Activated naive CD4-positive, alpha-beta T cell treated with anti-CD3 and anti-CD28 coated beads, Interleukin-2, amount 50 U/mL, for 72 hours (primary cell): Measurements from ENCODE around the gene GPNMB. TPM values are rescaled to one million over a fixed set of nuclear protein-coding genes. Genes with fewer than 3 reads are reported as not detected.

Source experiments
- ATAC-seq, 2 donors: fragments of 150-1000 bp; cut with Tn5 transposase; 2 replicates each; pipeline ENCODE4 v1.10.0; 2021; ENCODE audit warnings: mild to moderate bottlenecking in 2 of 2, moderate library complexity in 2 of 2
- DNase-seq, 2 donors: peaks; one replicate each; pipeline ENCODE4 v3.0.0; 2021 to 2022; ENCODE audit warnings: low spot score in 2 of 2
- H3K27ac Mint-ChIP-seq, 2 donors: one replicate each; pipeline ENCODE4 v1.8.0; 2022; ENCODE audit warnings: mild to moderate bottlenecking in 2 of 2, mixed read lengths in 2 of 2
- H3K36me3 Mint-ChIP-seq, 2 donors: one replicate each; pipeline ENCODE4 v1.8.0; 2022; ENCODE audit warnings: mixed read lengths in 2 of 2
- H3K9me3 Mint-ChIP-seq, 2 donors: one replicate each; pipeline ENCODE4 v1.8.0; 2022; ENCODE audit warnings: mixed read lengths in 2 of 2
- total RNA-seq, 2 donors: library from RNA; stranded (reverse); gene quantifications; one replicate each; pipeline ENCODE4 v1.2.3, GENCODE V29; 2022

The GPNMB gene
- total RNA-seq, 2 donors from 2014 or later, result 1.8 to 2.4 TPM

DNA sequence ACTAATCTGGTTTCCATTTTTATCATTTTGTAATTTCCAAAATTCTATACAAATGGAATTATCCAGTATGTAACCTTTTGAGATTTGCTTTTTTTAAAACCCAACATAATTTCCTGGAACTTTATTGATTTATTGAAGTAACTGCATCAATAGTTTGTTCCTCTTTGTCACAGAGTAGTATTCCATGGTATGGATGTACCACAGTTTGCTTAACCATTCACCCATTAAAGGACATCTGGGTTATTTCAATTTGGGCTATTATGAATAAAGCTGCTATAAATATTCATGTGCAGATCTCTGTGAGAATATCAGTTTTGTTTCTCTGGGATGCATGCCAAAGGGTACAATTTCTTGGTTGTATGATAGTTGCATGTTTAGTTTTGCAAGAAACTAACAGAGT lies 2.9 kb downstream of the GPNMB start:
- DNase-seq (no peak), ATAC-seq (no peak)
- peaks cover 5 to 19% of the 10 kb centered on the region in 2 donors for H3K36me3 Mint-ChIP-seq
- H3K9me3 Mint-ChIP-seq, result peaks cover 7 to 8% of the 10 kb centered on the region in 2 donors
- H3K27ac Mint-ChIP-seq, result no peak overlapping the region

DNA sequence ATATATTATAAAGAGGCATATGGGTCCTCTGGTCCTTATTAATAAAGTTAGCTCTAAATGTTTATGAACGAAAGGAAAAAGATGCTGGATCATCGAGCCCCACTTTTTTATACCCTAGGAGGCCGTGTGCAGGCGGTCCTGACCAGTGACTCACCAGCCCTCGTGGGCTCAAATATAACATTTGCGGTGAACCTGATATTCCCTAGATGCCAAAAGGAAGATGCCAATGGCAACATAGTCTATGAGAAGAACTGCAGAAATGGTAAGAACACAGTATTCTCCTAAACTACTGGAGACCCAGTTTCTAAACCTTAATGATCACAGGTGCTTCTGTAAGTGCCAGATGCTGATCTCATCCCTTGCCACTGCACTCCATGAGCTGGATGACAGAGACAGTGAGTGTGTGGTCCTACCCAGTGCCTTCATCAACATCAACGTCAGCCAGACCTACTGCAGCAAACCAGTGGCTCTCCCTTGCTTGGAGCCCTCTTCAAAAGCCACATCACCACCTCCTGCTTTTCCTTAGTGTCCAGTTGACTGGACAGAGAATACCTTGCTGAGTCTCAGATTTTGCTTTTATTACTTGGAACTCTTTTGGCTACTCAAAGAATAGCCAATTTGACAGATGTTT lies 7.6 kb downstream of the GPNMB start:
- Mint-ChIP-seq H3K36me3 (peaks cover 5 to 19% of the 10 kb centered on the region in 2 donors), H3K27ac (no peak overlapping the region), H3K9me3 (peaks cover 7 to 8% of the 10 kb centered on the region in 2 donors)
- no peak for ATAC-seq
- no peak for DNase-seq

DNA sequence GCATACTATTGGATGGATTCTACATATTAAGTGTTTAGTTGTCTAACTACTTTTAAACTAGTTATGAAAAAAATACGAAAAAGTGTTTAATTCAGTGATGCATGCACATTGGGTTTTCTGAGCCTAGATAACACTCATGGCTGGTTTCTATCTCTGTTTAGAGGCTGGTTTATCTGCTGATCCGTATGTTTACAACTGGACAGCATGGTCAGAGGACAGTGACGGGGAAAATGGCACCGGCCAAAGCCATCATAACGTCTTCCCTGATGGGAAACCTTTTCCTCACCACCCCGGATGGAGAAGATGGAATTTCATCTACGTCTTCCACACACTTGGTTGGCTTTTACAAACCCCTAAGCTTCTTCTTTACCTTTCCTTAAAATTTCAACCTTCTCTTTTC lies 10.2 kb downstream of the GPNMB start:
- DNase-seq (no peak), ATAC-seq (no peak)
- Mint-ChIP-seq H3K9me3 (peaks cover 4% of the 10 kb centered on the region in 2 donors), H3K36me3 (peaks cover 0 to 3% of the 10 kb centered on the region in 2 donors), H3K27ac (no peak overlapping the region)

GRCh38 chr7:23260371-23260770 lies 13.8 kb downstream of the GPNMB start:
- ATAC-seq (no peak), DNase-seq (no peak)
- H3K27ac Mint-ChIP-seq, result no peak overlapping the region
- no peaks in the 10 kb centered on the region for H3K36me3 Mint-ChIP-seq
- H3K9me3 Mint-ChIP-seq, result no peaks in the 10 kb centered on the region

- H3K9me3 Mint-ChIP-seq, result no peaks in the 10 kb centered on the region
- ATAC-seq, result peak; percentile 76 to 91
- H3K36me3 Mint-ChIP-seq, result no peaks in the 10 kb centered on the region
- no peak overlapping the region for H3K27ac Mint-ChIP-seq
- DNase-seq, result peak in 1 of 2 donors; percentile 69
These were observed 15.4 kb downstream of the GPNMB start for GRCh38 chr7:23261843-23262452.

DNA sequence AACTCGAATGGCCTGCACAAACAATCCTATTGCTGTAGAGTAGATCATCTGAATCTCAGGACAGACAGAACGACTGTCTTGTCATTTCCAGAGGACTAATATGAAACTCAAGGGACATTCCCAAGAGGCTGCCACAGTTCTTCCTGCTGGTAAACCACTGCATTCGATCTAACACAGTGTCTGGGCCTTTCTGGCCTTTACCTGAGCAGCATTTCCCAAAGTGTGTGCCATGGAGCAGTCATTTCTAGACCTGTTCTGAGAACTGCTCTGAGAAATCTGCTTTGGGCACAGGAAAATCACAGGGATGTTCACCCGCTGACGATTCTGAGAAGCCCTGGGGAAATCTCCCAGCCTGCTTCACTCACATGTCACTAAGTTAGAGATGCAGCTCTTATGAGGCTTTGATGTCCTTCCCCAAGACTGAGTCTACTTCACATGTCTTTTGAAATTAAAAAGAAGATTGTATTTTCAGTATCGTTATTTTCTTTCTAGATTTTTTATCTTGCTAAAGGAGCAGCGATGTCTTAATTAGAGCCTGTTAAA lies 18.4 kb downstream of the GPNMB start:
- H3K9me3 Mint-ChIP-seq, result no peaks in the 10 kb centered on the region
- no peak for DNase-seq
- no peaks in the 10 kb centered on the region for H3K36me3 Mint-ChIP-seq
- ATAC-seq, result peak; percentile 41 to 90
- H3K27ac Mint-ChIP-seq, result no peak overlapping the region

GRCh38 chr7:23266918-23267317 lies 20.3 kb downstream of the GPNMB start:
- H3K9me3 Mint-ChIP-seq, result no peaks in the 10 kb centered on the region
- DNase-seq (no peak), ATAC-seq (no peak)
- no peaks in the 10 kb centered on the region for H3K36me3 Mint-ChIP-seq
- no peak overlapping the region for H3K27ac Mint-ChIP-seq

GRCh38 chr7:23267357-23267756 lies 20.8 kb downstream of the GPNMB start:
- Mint-ChIP-seq H3K9me3 (no peaks in the 10 kb centered on the region), H3K27ac (no peak overlapping the region), H3K36me3 (no peaks in the 10 kb centered on the region)
- DNase-seq, result no peak
- ATAC-seq, result no peak

- Mint-ChIP-seq H3K27ac (no peak overlapping the region), H3K36me3 (no peaks in the 10 kb centered on the region), H3K9me3 (no peaks in the 10 kb centered on the region)
- DNase-seq, result no peak
- ATAC-seq, result no peak
These were observed 21.6 kb downstream of the GPNMB start for GRCh38 chr7:23268167-23268566.

GRCh38 chr7:23268746-23269145 lies 22.2 kb downstream of the GPNMB start:
- Mint-ChIP-seq H3K27ac (no peak overlapping the region), H3K9me3 (no peaks in the 10 kb centered on the region), H3K36me3 (no peaks in the 10 kb centered on the region)
- DNase-seq (no peak), ATAC-seq (no peak)

DNA sequence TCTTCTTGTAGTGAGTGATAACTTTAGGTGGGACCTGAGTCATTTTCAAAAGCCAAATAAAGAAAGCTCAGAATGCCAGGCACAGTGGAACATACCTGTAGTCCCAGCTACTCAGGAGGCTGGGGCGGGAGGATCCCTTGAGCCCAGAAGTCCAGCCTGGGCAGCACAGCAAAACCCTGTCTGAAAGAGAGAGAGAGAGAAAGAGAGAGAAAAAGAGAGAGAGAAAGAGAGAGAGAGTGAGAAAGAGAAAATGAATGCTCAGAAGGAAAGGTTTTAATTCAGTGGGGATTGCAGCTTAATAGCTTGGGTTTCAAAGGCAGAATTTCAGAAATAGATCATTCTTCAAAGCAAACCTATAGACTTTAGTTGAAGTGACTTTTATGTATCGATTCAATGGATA lies 25.7 kb downstream of the GPNMB start:
- Mint-ChIP-seq H3K36me3 (no peaks in the 10 kb centered on the region), H3K9me3 (no peaks in the 10 kb centered on the region), H3K27ac (peak overlapping the region in 1 of 2 donors; percentile 16)
- no peak for DNase-seq
- no peak for ATAC-seq

GRCh38 chr7:23273141-23273599 lies 26.6 kb downstream of the GPNMB start:
- Mint-ChIP-seq H3K36me3 (no peaks in the 10 kb centered on the region), H3K27ac (peak overlapping the region; percentile 48 to 87), H3K9me3 (no peaks in the 10 kb centered on the region)
- peak; percentile 98 to 99 for ATAC-seq
- peak; percentile 88 to 94 for DNase-seq

DNA sequence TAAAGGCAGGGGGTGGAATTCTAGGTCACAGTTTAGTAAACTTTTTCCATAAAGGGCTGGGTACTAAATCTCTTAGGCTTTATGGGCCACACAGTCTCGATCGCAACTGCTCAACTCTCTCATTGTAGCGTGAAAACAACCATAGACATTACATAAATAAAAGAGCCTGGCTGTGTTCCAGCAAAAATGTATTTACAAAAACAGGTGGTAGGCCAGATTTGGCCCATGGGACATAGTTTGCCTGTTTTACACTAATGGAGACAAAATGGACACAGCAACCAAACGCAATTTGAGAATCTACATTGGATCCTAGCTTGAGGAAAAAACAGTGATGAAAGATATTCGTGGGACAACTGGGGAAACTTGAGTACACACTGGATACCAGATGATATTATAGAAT lies 29.3 kb downstream of the GPNMB start:
- DNase-seq (no peak), ATAC-seq (no peak)
- Mint-ChIP-seq H3K27ac (no peak overlapping the region), H3K36me3 (no peaks in the 10 kb centered on the region), H3K9me3 (no peaks in the 10 kb centered on the region)

GRCh38 chr7:23276376-23276775 lies 29.8 kb downstream of the GPNMB start:
- no peak overlapping the region for H3K27ac Mint-ChIP-seq
- DNase-seq (no peak), ATAC-seq (no peak)
- no peaks in the 10 kb centered on the region for H3K9me3 Mint-ChIP-seq
- H3K36me3 Mint-ChIP-seq, result no peaks in the 10 kb centered on the region

GRCh38 chr7:23276947-23277346 lies 30.4 kb downstream of the GPNMB start:
- no peak overlapping the region for H3K27ac Mint-ChIP-seq
- no peak for ATAC-seq
- DNase-seq, result no peak
- no peaks in the 10 kb centered on the region for H3K36me3 Mint-ChIP-seq
- H3K9me3 Mint-ChIP-seq, result no peaks in the 10 kb centered on the region

GRCh38 chr7:23277359-23277989 lies 30.9 kb downstream of the GPNMB start:
- H3K9me3 Mint-ChIP-seq, result no peaks in the 10 kb centered on the region
- ATAC-seq, result peak; percentile 30 to 40
- H3K36me3 Mint-ChIP-seq, result no peaks in the 10 kb centered on the region
- peak in 1 of 2 donors; percentile 51 for DNase-seq
- H3K27ac Mint-ChIP-seq, result no peak overlapping the region

DNA sequence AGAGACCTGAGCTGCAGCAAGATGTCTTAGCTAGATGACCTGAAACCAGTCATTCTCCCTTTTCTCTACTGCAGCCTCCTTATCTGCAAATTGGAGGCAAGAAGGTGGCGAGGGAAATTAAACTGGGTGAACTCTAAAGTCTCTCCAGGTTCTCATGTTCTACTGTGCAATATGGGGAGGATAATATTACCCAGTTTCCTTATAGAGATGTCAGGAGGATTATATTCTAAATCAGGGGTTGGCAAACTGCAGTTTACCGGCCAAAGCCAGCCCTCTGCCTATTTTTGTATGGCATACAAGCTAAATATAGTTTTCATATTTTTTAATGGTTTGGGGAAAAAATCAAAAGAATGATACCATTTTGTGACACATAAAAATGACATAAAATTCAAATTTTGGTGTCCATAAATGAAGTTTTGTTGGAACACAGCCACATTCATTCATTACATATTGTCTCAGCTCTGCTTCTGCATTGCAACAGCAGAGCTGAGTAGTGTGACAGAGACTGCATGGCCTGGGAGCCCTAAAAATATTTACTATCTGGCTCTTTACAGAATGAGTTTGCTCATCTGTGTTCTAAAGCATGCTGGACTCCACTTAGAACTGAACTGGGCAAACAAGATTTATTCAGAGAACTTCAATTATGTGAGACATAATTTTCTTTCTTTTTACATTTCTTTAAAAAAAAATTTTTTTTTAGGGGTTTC lies 33.4 kb downstream of the GPNMB start:
- DNase-seq (no peak), ATAC-seq (no peak)
- Mint-ChIP-seq H3K36me3 (no peaks in the 10 kb centered on the region), H3K27ac (no peak overlapping the region), H3K9me3 (no peaks in the 10 kb centered on the region)
